Left lung (tissue), 10 donors: Measurements from ENCODE around the gene LLGL2. TPM values are rescaled to one million over a fixed set of nuclear protein-coding genes. Genes with fewer than 3 reads are reported as not detected.

Source experiments
- ATAC-seq: fragments of 200-7000 bp; cut with Tn5 transposase; one replicate; pipeline ENCODE4 v1.9.1; 2020; ENCODE audit warnings: moderate library complexity
- DNase-seq, 4 donors: peaks; one replicate each; pipeline ENCODE4 v3.0.0-alpha.2; 2013 to 2020
- H3K27ac ChIP-seq, 2 donors: fragments of 200-600 bp; sonication (generic) in 1 of 2; one replicate each; pipeline versions ENCODE4 v1.5.0 to v1.8.0; 2020 to 2021
- H3K27me3 ChIP-seq, 2 donors: fragments of 200-600 bp; sonication (generic) in 1 of 2; one replicate each; pipeline versions ENCODE4 v1.5.0 to v1.8.0; 2020 to 2021
- H3K36me3 ChIP-seq, 2 donors: fragments of 200-600 bp; sonication (generic) in 1 of 2; one replicate each; pipeline versions ENCODE4 v1.5.0 to v1.8.0; 2020 to 2021
- H3K4me1 ChIP-seq, 2 donors: fragments of 200-600 bp; one replicate each; pipeline ENCODE4 v1.8.0; 2021
- H3K4me3 ChIP-seq, 2 donors: fragments of 200-600 bp; sonication (generic) in 1 of 2; one replicate each; pipeline versions ENCODE4 v1.5.0 to v1.8.0; 2020 to 2021; ENCODE audit warnings: mild to moderate bottlenecking in 1 of 2
- H3K9me3 ChIP-seq, 2 donors: fragments of 200-600 bp; sonication (generic) in 1 of 2; one replicate each; pipeline versions ENCODE4 v1.5.0 to v1.8.0; 2020 to 2021
- CTCF ChIP-seq, 2 donors: fragments of 200-600 bp; sonication (generic) in 1 of 2; IDR thresholded peaks; one replicate each; pipeline versions ENCODE4 v1.5.0 to v1.8.0; 2021; ENCODE audit warnings: antibody characterized with exemption in 2 of 2
- intact Hi-C, 2 donors: fragments of 100-400 bp; cut with DNase I; formaldehyde crosslinking; loops; one replicate each; pipeline versions ENCODE4 v1.11.2 to v1.14.2; 2022
- polyA plus RNA-seq, 6 donors: library from polyadenylated mRNA; unstranded; fragments of 120-200 nt; gene quantifications; one replicate each; pipeline ENCODE4 v1.2.1, GENCODE V29; 2013; ENCODE audit not compliant: insufficient read length in 6 of 6
- total RNA-seq, 2 donors: library from RNA; stranded (reverse); fragmentation: NEBNext Ultra II Directional; extraction: Animal tissue kit (Norgen Biotek cat#: 25700); gene quantifications; one replicate each; pipeline ENCODE4 v1.2.1, GENCODE V29; 2021
- donor health status: DM: no; HTN: yes; CAD: no.
- donor health status: DM: no; HTN: no; CAD: no.

Gene LLGL2
- total and polyA plus RNA-seq, 8 donors, result 38.0 to 173 (median 53.1) TPM

- no peaks in the 10 kb centered on the region for H3K27me3 ChIP-seq
- DNase-seq (peak in 1 of 4 donors; percentile 63), ATAC-seq (no peak)
- peaks cover 0 to 98% of the 10 kb centered on the region in 2 donors for H3K36me3 ChIP-seq
- H3K4me1 ChIP-seq, result peaks cover 0 to 28% of the 10 kb centered on the region in 2 donors
- no peak for TF ChIP-seq CTCF (IDR thresholded peaks at IDR 0.05)
- H3K27ac ChIP-seq, result peak overlapping the region in 1 of 2 donors; percentile 20
- intact Hi-C loops, result no loop called here
- no peak overlapping the region for H3K4me3 ChIP-seq
- no peaks in the 10 kb centered on the region for H3K9me3 ChIP-seq
These were observed 24.0 kb upstream of the LLGL2 start for GRCh38 chr17:75501378-75502071.

GRCh38 chr17:75502072-75502720 lies 23.3 kb upstream of the LLGL2 start:
- H3K27ac ChIP-seq, result no peak overlapping the region
- peaks cover 0 to 28% of the 10 kb centered on the region in 2 donors for H3K4me1 ChIP-seq
- ATAC-seq (no peak), DNase-seq (peak in 1 of 4 donors; percentile 78)
- intact Hi-C loops, result no loop called here
- H3K9me3 ChIP-seq, result no peaks in the 10 kb centered on the region
- H3K36me3 ChIP-seq, result peaks cover 0 to 98% of the 10 kb centered on the region in 2 donors
- no peak overlapping the region for H3K4me3 ChIP-seq
- H3K27me3 ChIP-seq, result no peaks in the 10 kb centered on the region
- TF ChIP-seq CTCF (IDR thresholded peaks at IDR 0.05), result no peak

- ATAC-seq, result no peak
- DNase-seq, result no peak
- no peaks in the 10 kb centered on the region for H3K27me3 ChIP-seq
- intact Hi-C loops, result no loop called here
- TF ChIP-seq CTCF (IDR thresholded peaks at IDR 0.05), result no peak
- peaks cover 0 to 98% of the 10 kb centered on the region in 2 donors for H3K36me3 ChIP-seq
- H3K4me1 ChIP-seq, result peaks cover 0 to 32% of the 10 kb centered on the region in 2 donors
- H3K27ac ChIP-seq, result no peak overlapping the region
- H3K9me3 ChIP-seq, result no peaks in the 10 kb centered on the region
- H3K4me3 ChIP-seq, result no peak overlapping the region
These were observed 22.7 kb upstream of the LLGL2 start for GRCh38 chr17:75502721-75503329.

- intact Hi-C loops, result no loop called here
- H3K36me3 ChIP-seq, result peaks cover 0 to 94% of the 10 kb centered on the region in 2 donors
- no peak overlapping the region for H3K27ac ChIP-seq
These were observed 22.1 kb upstream of the LLGL2 start for GRCh38 chr17:75503337-75503950.

More at GRCh38 chr17:75503337-75503950, 22.1 kb upstream of the LLGL2 start:
- Histone ChIP-seq H3K4me3 (no peak overlapping the region), H3K9me3 (no peaks in the 10 kb centered on the region), H3K27me3 (no peaks in the 10 kb centered on the region), H3K4me1 (peaks cover 0 to 33% of the 10 kb centered on the region in 2 donors)
- ATAC-seq, result no peak
- peak in 1 of 4 donors; percentile 67 for DNase-seq
- no peak for TF ChIP-seq CTCF (IDR thresholded peaks at IDR 0.05)
